Mesodermal cell (in vitro differentiated cells): ENCODE results near the gene CDC14C.

Source experiments
- H3K27ac ChIP-seq: 2 replicates; pipeline ENCODE4 v1.7.0; 2013; ENCODE audit warnings: mild to moderate bottlenecking, low read depth, low read length, moderate library complexity; ENCODE audit not compliant: severe bottlenecking
- H3K36me3 ChIP-seq: 2 replicates; pipeline ENCODE4 v1.7.1; 2013; ENCODE audit warnings: mild to moderate bottlenecking, low read length, moderate library complexity; ENCODE audit not compliant: control insufficient read depth, insufficient read depth
- H3K4me1 ChIP-seq: one replicate; pipeline ENCODE4 v1.7.1; 2013; ENCODE audit warnings: mild to moderate bottlenecking, low read length; ENCODE audit not compliant: insufficient read depth, control insufficient read depth, poor library complexity, severe bottlenecking
- H3K4me3 ChIP-seq: 2 replicates; pipeline ENCODE4 v1.7.0; 2013; ENCODE audit warnings: low read length, control low read depth, mild to moderate bottlenecking; ENCODE audit not compliant: insufficient read depth, poor library complexity, severe bottlenecking; ENCODE audit errors: extremely low read depth
- H3K9me3 ChIP-seq: 2 replicates; pipeline ENCODE4 v1.7.1; 2013; ENCODE audit warnings: mild to moderate bottlenecking, low read length, moderate library complexity; ENCODE audit not compliant: control insufficient read depth
- WGBS, 2 experiments: methylation state at CpG; one replicate each; pipeline ENCODE4 v1.1.5; 2013; ENCODE audit warnings: missing lambda C conversion rate in 2 of 2; ENCODE audit not compliant: insufficient coverage in 2 of 2; 5-methylcytosine and 5-hydroxymethylcytosine counted together

The CDC14C gene

DNA sequence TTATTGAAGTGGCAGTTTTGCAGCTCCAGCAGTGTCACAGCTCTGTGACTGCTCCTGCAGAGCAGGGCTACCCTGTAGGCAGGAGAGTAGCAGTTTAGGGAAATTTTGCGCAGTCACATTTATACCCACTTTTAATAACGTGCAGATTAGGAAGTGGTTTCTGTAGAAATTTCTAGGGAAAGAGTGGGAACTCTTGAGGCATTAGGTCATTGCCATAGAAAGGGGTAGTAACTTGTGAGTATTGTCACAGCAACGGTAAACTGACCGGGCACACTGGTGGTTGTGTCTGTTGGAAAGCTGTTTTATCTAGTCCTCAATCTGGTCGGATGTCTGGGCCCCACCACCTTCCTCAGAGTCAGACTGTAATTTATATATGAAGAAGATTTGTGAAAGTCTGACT is 51.9 kb downstream of the CDC14C start:
- no peaks in the 10 kb centered on the region for H3K36me3 ChIP-seq
- no peaks in the 10 kb centered on the region for H3K9me3 ChIP-seq
- no peak overlapping the region for H3K27ac ChIP-seq
- WGBS, 2 experiments = 94 to 100% methylated on average over 1 to 2 of the region's 5 CpGs
- H3K4me1 ChIP-seq = no peaks in the 10 kb centered on the region
- no peak overlapping the region for H3K4me3 ChIP-seq

DNA sequence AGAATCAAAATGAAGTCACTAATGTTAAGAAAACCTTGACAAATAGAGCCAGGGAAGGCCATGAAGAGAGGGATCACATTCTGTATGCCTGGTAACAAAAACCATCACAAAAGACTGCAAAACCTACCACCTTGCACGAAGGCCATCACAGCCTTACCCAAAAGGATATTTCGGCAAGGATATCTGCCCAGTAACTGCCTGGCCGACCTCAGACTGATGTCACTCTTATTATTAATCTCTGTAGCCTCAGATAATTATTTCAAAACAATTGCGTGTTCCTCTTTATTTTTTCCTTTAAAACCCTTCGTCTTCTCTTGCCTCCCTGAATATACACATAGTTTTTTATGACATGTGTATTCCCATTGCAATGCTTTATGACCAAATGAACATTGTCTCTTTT is 52.5 kb downstream of the CDC14C start:
- Histone ChIP-seq H3K36me3 (no peaks in the 10 kb centered on the region), H3K4me1 (no peaks in the 10 kb centered on the region), H3K4me3 (no peak overlapping the region), H3K9me3 (no peaks in the 10 kb centered on the region), H3K27ac (no peak overlapping the region)
- WGBS, 2 experiments = 80 to 98% methylated on average over 3 to 4 of the region's 5 CpGs
